ENCODE data around the gene PTPRN2. TPM values are rescaled to one million over a fixed set of nuclear protein-coding genes. Genes with fewer than 3 reads are reported as not detected.

PTPRN2 gene
- total and polyA plus RNA-seq, 2 donors (not counting 3 experiments of a cell fraction or from before 2014, with no cell fraction given): 0.62 to 0.88 TPM

DNA sequence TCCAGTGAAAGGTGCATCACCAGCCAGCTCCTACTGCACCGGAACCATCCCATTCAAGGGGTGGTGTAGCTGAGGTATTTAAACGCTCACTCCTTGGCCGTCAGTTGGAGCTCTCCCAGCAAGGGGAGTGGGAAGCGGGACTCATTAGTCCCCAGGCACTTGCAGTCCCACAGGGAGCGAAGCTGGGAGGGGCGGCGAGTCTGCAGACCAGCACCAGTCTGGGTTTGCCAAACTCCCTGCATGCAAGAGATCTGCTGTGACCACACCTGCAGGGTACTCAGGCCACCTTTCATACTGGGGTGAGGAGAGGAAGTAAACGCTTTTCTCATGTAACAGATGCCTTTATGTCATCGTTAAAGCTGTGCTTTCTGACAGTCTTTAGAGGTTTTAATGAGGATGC lies 187.9 kb downstream of the PTPRN2 start:
- H3K9me3 ChIP-seq (replicated peaks; ENCODE audit: control insufficient read depth, insufficient read depth, low read length): peaks cover 2% of the 10 kb centered on the region
- no TSS peak for BruUV-seq (replicated peaks)
- intact Hi-C loops (cut with micrococcal nuclease) (no loop called here), dilution Hi-C loops (cut with MboI; ENCODE audit: extremely low pct_ligation_motif_present, low sequenced_read_pairs) (no loop called here)
- no peak overlapping the region for H3K4me3 ChIP-seq (replicated peaks in 1 of 3; ENCODE audit: insufficient read depth in 1 of 3, low read depth in 1 of 3, low read length in 3 of 3)
- H3K27me3 ChIP-seq (ENCODE audit: control insufficient read depth in 2 of 2, insufficient read depth in 2 of 2, low read length in 2 of 2): no peaks in the 10 kb centered on the region
- no peak overlapping the region for H3K4me2 ChIP-seq (ENCODE audit: insufficient read depth, low read length)
- FAIRE-seq (no peak), DNase-seq (ENCODE audit: low read depth, low spot score) (no peak)
- no peak for TF ChIP-seq EZH2 (IDR thresholded peaks at IDR 0.05; ENCODE audit: borderline replicate concordance, low read depth, low read length, severe bottlenecking)
- no peak for TF ChIP-seq GATA2 (IDR thresholded peaks at IDR 0.05; ENCODE audit: insufficient read depth, insufficient read length, low read depth, low read length)
- no peak for TF ChIP-seq JUN (IDR thresholded peaks at IDR 0.05; ENCODE audit: borderline replicate concordance, insufficient read depth, insufficient read length, low read depth)
- TF ChIP-seq FOS (IDR thresholded peaks at IDR 0.05; ENCODE audit: borderline replicate concordance, insufficient read depth, low read length): no peak
- TF ChIP-seq POLR2AphosphoS5 (IDR thresholded peaks at IDR 0.05; ENCODE audit: insufficient read depth, low read depth, low read length): no peak
- no peak for TF ChIP-seq CTCF (IDR thresholded peaks at IDR 0.05; ENCODE audit: extremely low read depth in 1 of 2, insufficient read depth in 1 of 2, low read depth in 1 of 2, low read length in 2 of 2)
- no peak for TF ChIP-seq POLR2A (IDR thresholded peaks at IDR 0.05; ENCODE audit: low read depth, low read length)
- TF ChIP-seq MYC (IDR thresholded peaks at IDR 0.05; ENCODE audit: low read depth, low read length): no peak
- TF ChIP-seq, protein P1, sequence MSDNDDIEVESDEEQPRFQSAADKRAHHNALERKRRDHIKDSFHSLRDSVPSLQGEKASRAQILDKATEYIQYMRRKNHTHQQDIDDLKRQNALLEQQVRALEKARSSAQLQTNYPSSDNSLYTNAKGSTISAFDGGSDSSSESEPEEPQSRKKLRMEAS (IDR thresholded peaks at IDR 0.05; ENCODE audit: insufficient read depth, insufficient read length): no peak
- H3K36me3 ChIP-seq (ENCODE audit: control insufficient read depth in 2 of 2, extremely low read depth in 1 of 2, insufficient read depth in 2 of 2, low read length in 2 of 2): no peaks in the 10 kb centered on the region
- no peaks in the 10 kb centered on the region for H4K20me1 ChIP-seq (replicated peaks; ENCODE audit: control insufficient read depth, extremely low read depth, insufficient read depth, low read length)
- POLR2A ChIA-PET: no interaction called here
- H3K9me1 ChIP-seq (replicated peaks; ENCODE audit: control insufficient read depth, extremely low read depth, insufficient read depth, low read length): no peaks in the 10 kb centered on the region
- no peaks in the 10 kb centered on the region for H3K4me1 ChIP-seq (ENCODE audit: control insufficient read depth, extremely low read depth, insufficient read depth, low read length)
- no peak overlapping the region for H2AFZ ChIP-seq (ENCODE audit: low read depth, low read length)
- H3K9ac ChIP-seq (replicated peaks; ENCODE audit: extremely low read depth, insufficient read depth, low read length): no peak overlapping the region
- CTCF ChIA-PET: no interaction called here
- H3K27ac ChIP-seq (ENCODE audit: insufficient read depth, low read depth, low read length): no peak overlapping the region
- no peaks in the 10 kb centered on the region for H3K79me2 ChIP-seq (ENCODE audit: control insufficient read depth, insufficient read depth, low read length)

Data from endothelial cell of umbilical vein (primary cell).